DMS153 treated with DMSO at 0.1 percent for 48 hours (cell line): Measurements from ENCODE around the gene TMEM63A.
"Not testable (repeated sequence)": the region's sequence is repeated elsewhere in the genome, so short reads cannot be mapped to it uniquely, and the experiment has no call there.

Experiments used
- DNase-seq: peaks from one replicate; lab custom pipeline; 2025; ENCODE audit not compliant: unreplicated experiment; lab: John Stamatoyannopoulos, UW

TMEM63A gene

GRCh38 chr1:225909477-225909876 lies 27.3 kb upstream of the TMEM63A start:
- DNase-seq, result no peak

DNA sequence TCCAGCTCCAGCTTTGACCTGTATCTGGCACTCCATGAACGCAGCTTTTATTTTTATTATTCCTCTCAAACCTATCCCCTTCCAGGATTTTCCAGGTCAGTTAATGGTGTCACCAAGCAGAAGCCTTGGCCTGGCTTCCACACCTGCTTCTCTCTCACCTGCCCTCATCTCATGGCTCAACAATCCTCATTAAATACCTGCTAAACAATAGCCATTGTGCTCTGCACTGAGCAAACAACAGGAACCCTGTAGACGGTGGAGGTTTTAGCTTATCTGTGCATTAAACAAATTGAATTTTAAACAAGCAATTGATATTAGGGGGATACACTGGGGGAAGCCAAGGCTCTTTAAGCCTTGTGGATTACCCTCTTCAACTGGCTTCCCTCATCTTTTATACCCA lies 26.6 kb upstream of the TMEM63A start:
- DNase-seq, result peak; percentile 81

GRCh38 chr1:225908013-225908640 lies 25.9 kb upstream of the TMEM63A start:
- no peak for DNase-seq

GRCh38 chr1:225907341-225907740 lies 25.2 kb upstream of the TMEM63A start:
- no peak for DNase-seq

DNA sequence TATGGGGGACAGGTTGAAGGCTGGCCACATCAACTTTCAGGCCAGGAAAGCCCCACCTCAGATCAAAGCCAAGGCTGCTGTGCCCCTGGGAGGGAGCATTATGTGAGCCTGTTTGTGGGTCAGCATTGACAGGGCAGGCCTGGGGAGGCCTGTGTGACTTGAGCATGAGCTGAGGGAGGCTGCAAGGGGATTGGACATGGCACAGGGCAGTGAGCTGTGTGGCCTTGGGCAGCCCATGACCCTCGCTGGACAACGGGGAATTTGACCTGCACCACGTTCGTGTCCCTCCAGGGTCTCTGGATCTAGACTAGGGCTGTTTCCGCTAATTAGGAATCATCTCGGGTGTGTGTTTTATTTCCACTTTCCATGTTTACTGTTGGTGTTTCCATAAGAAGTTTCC lies 24.3 kb upstream of the TMEM63A start:
- DNase-seq, result no peak

DNA sequence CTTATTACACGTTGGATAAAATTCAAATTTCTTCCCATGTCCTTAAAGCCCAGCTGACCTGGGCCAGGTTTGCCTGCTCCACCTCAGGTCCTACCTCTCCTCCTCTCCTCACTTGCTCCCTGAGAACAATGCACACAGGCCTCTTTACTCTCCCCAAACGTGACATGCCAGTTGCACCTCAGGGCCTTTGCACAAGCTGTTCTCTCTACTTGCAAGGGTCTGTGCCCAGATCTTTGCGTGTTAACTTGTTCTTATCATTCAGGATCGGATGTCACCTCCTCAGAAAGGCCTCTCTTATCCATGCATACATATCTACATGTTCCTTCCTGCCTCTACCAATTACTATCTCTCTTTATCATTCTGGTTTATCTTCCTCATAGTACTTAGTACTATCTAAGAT lies 21.4 kb upstream of the TMEM63A start:
- DNase-seq, result no peak

DNA sequence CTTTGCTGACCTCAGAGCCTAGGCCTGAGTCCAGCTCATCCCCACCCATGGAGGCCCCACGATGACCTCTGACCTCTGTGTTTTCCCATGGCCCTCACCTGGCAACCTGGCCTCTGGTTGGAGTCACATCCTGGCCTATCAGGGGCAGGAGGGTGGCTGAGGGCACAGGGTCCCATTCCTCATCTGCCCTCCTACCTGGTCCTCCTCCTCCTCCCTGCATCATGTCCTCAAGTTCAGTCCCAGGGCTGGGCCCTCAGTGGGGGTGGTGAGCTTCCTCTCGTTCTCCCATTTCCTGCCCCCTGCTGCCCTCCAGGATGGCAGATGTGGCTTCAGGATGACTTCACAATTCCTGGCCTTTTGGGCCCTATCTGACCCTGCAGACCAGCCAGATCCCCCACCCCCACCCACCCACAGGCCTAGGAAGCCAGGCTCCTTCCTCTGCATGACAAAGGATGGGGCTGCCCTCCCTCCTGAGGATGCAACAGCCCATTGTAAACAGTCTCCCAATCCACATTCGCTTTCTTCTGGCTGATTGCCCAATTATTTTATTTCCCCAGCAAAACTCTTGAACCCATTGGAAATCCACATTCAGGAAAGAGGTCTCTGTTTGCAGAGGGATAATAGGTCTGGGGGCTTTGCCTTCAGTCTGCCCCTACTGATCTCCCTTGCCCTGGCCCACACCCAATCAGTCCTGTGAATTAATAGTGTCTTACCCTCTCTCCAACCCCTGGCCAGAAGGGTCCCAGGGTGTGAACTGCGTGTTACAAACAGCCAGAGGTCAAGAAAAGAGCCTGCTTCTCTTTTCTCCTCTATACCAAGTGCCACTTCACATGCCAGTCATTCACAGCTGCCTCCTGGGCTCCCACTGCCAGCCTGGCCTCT lies 17.1 kb upstream of the TMEM63A start:
- DNase-seq, result no peak

DNA sequence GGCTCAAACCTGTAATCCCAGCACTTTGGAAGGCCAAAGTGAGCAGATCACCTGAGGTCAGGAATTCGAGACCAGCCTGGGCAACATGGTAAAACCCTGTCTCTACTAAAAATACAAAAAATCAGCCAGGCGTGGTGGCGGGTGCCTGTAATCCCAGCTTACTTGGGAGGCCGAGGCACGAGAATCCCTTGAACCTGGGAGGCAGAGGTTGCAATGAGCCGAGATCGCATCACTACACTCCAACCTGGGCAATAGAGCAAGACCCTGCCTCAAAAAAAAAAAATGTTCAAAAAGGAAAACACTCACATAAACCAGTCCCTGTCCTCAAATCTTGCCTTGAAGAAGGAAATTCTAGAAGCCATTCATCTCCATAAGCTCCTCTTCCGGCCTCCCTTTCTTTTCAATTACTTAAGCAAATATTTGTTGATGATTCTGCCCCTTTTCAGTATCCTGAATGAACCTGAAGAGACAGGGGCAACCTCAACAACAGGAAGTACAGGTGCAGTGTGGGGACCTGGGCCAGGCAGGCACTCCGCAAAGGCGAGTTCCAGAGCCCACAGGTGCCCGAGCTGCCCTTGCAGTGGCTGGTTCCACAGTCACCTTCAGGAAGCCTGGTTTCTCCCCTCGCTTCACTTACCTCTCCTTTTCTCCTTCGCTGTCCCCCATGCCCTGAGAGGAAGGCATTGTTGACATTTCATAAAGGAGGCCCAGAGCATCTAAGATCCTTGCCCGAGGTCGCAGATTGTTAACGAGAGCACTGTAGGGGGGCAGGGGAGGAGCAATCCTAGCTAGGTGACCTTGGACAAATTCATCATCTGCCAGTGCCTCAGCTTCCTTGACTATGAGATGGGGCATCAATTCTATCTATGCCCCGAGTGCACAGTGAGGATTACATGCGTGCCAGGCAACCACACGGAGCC lies 15.7 kb upstream of the TMEM63A start:
- peak; percentile 44 for DNase-seq

GRCh38 chr1:225896937-225897549 lies 14.9 kb upstream of the TMEM63A start:
- peak; percentile 68 for DNase-seq

DNA sequence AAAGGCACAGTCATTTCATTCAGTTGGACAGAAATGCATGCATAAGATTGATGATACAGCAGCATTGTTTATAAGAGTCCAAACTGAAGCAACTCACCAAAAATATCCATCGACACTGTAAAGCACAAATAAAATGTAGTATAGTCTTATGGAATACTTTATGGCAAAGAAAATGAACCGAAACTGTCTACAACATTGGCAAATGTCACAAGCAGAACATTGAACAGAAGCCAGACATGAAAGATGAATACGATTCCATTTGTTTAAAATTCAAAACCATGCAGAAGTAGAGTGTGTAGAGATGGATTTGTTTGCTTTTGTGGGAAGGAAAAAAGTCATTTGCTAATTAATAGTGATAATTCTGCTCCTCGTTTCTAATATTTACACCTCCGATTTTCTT lies 14.3 kb upstream of the TMEM63A start:
- DNase-seq, result no peak

DNA sequence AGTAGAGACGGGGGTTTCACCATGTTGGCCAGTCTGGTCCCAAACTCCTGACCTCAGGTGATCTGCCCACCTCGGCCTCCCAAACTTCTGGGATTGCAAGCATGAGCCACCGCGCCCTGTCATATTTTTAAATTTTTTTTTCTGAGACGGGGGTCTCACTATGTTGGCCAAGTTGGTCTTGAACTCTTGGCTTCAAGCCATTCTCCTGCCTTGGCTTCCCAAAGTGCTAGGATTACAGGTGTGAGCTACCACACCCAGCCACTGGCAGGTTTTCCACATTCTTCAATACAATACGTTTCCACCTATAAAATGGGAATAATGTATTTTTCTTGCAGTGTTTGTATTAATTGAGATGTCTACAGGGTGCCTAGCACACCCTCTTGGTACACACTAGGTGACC lies 10.1 kb upstream of the TMEM63A start:
- DNase-seq, result no peak

DNA sequence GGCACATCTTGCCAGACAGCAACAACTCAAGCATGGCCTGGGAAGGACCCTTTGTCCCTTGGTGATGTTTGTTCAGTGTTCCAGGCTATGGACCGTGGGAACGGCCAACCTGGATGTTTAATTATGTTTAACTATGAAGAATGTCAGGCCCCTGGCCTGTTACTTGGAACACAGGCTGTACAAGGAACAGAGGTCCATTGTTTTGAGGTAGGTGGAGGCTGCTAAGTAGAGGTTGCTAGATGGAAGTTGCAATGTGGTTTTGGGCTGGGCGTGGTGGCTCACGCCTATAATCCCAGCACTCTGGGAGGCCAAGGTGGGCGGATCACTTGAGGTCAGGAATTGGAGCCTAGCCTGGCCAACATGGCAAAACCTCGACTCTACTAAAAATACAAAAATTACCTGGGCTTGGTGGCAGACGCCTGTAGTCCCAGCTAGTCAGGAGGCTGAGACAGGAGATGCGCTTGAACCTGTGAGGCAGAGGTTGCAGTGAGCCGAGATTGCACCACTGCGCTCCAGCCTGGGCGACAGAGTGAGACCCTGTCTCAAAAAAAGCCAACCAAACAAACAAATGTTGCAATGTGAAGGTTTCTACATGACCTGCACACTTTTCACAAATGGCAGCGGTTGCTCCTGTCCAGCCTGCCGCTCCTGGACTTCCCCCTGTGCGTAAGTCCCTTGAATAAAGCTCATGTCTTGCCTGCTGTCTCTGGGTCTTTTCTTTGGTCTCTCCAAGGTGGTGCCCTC lies 9.2 kb upstream of the TMEM63A start:
- DNase-seq, result no peak

DNA sequence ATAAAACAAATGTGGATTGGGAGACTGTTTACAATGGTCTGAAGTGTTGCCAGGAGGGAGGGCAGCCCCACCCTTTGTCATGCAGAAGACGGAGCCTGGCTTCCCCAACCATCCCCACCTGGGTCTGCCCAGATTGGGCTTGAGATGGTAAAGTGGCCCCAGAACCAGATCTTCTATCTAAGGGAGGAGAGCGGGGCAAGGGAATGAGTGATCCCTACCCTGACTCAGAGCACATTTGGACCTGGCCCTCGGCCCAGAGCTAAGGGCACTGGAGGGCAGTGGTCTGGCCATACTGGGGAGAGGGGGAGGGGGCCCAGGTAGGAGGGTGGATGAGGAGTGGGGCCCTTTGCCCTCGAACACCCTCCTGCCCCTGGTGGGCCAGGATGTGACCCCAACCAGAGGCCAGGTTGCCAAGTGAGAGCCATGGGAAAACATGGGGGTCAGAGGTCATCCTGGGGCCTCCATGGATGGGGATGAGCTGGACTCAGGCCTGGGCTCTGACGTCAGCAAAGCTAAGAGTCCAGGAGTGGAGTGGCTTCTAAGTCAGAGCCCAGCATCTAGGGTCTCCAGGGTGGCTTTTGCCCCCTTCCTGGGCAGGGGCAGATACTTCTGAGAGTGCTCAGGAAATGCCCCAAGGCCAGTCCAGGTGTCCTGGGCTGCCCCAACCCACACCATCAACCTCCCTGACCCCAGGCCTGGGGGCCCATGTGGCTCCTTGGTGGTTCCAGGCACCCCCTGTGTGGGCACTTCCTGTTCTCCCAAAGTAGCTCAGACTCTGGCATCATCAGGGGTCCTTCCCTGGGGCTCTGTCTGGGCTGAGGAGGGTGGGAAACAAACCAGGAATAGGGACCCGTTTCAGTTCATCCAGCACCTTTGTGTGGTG lies 8.4 kb upstream of the TMEM63A start:
- no peak for DNase-seq

GRCh38 chr1:225889743-225890142 lies 7.6 kb upstream of the TMEM63A start:
- no peak for DNase-seq

- DNase-seq, result no peak
Measured at GRCh38 chr1:225888898-225889601, 6.9 kb upstream of the TMEM63A start, which contains the start of gene LEFTY1. Gene LEFTY1, minus strand, starts transcription at chr1:225889146. Its CDS starts 80 bp downstream, at chr1:225889066.

DNA sequence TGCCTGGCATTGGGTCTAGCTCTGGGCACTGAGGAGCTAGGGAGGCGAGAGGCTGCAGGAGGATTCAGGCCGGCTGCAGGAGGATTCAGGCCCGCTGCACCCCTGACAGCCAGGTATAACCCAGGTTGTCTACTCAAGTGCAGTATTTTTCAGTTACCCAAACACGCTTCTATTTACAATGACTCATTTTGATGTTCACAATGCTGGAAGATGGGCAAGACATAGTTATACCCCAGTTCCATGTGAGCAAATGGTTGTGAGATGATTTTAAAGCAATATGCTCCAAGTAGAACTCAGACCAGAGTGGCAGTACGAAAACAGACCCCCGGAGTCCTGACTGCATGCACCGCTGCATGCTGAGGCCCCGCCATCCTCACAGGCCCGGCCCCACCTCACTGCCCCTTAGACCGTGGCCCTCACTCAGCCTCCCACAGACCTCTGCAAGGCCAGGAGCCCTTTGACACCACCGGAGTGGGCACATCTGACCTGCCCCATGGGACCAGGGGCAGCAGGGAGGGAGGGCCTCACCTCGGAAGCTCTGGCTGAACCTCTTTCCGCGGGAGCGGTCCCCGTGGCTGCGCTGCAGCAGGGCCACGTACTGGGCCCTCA lies 6.2 kb upstream of the TMEM63A start:
- no peak for DNase-seq

- DNase-seq, result not testable (repeated sequence)
Measured at GRCh38 chr1:225887554-225888288, 5.5 kb upstream of the TMEM63A start.

DNA sequence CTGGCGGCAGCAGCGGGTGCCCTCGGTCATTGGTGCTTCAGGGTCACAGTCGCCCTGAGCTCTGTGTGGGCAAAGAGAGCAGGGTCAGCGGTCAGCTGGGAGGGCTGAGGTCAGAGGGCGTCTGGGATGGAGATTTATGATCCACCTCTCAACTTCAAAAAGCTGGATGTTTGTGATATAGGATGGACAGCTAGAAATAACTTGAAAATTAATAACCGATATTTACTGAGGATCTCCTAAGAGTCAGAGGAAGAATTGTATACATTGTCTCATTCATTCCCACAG lies 4.8 kb upstream of the TMEM63A start:
- no peak for DNase-seq
